ENCODE measurements around the gene EFHC2. TPM values are rescaled to one million over a fixed set of nuclear protein-coding genes. Genes with fewer than 3 reads are reported as not detected.

EFHC2 gene
- total RNA-seq, 1 experiment from 2014 or later, result 1.1 TPM

- no peaks in the 10 kb centered on the region; a peak in 3 of 7 replicates for H3K36me3 Mint-ChIP-seq (ENCODE audit: insufficient read depth in 1 of 3, low read depth in 3 of 3)
- Histone ChIP-seq H3K56ac (ENCODE audit: insufficient read length, low read depth, low read length) (no peak overlapping the region), H3K4me2 (ENCODE audit: insufficient read depth, insufficient read length, low read length) (no peak overlapping the region), H3K79me2 (ENCODE audit: insufficient read depth, low read length) (no peaks in the 10 kb centered on the region), H4K91ac (ENCODE audit: insufficient read length, low read depth, low read length) (no peak overlapping the region), H3T11ph (ENCODE audit: low read length) (no peak overlapping the region), H2BK12ac (ENCODE audit: insufficient read length, low read depth, low read length) (no peak overlapping the region), H3K14ac (ENCODE audit: insufficient read depth, low read length) (no peak overlapping the region), H2AFZ (ENCODE audit: low read length) (no peak overlapping the region), H3K18ac (ENCODE audit: insufficient read length, low read depth, low read length) (no peak overlapping the region), H3K23me2 (ENCODE audit: insufficient read length, low read depth, low read length, poor library complexity, severe bottlenecking) (no peaks in the 10 kb centered on the region), H3K4ac (ENCODE audit: low read depth, low read length) (no peak overlapping the region), H3K27ac (ENCODE audit: insufficient read length, low read depth, low read length) (no peak overlapping the region), H3K4me1 (ENCODE audit: insufficient read depth, low read length) (no peaks in the 10 kb centered on the region), H2BK15ac (ENCODE audit: low read depth, low read length) (no peak overlapping the region), H3K27me3 (ENCODE audit: insufficient read depth, low read length) (no peaks in the 10 kb centered on the region), H4K20me1 (ENCODE audit: control insufficient read depth, insufficient read depth, insufficient read length) (no peaks in the 10 kb centered on the region), H2BK5ac (ENCODE audit: insufficient read length, low read length) (no peak overlapping the region), H4K8ac (replicated peaks; ENCODE audit: insufficient read length, low read depth, low read length) (no peak overlapping the region), H3K9ac (ENCODE audit: extremely low read depth, insufficient read length, low read length) (no peak overlapping the region), H2BK20ac (ENCODE audit: low read depth, low read length, poor library complexity, severe bottlenecking) (no peak overlapping the region), H2AK5ac (ENCODE audit: insufficient read length, low read length) (no peak overlapping the region), H4K5ac (ENCODE audit: insufficient read length, low read depth, low read length) (no peak overlapping the region), H2BK120ac (ENCODE audit: low read depth, low read length, poor library complexity, severe bottlenecking) (no peak overlapping the region), H3K23ac (ENCODE audit: insufficient read length, low read depth, low read length) (no peak overlapping the region), H3K79me1 (ENCODE audit: insufficient read depth, low read depth, low read length, poor library complexity, severe bottlenecking) (no peaks in the 10 kb centered on the region), H3K9me3 (ENCODE audit: control insufficient read depth, low read depth, low read length) (peaks cover 53% of the 10 kb centered on the region)
- no peaks in the 10 kb centered on the region for H3K27me3 Mint-ChIP-seq (ENCODE audit: low read depth)
- peaks cover 65 to 67% of the 10 kb centered on the region in 2 experiments for H3K9me3 Mint-ChIP-seq
- no CpG with 5 or more reads among the region's 5 CpGs for WGBS (ENCODE audit: extremely low coverage, insufficient read length, low lambda C conversion rate)
- no peak overlapping the region for H3K27ac Mint-ChIP-seq
- no peak for DNase-seq
- H3K4me3 Mint-ChIP-seq, result no peak overlapping the region
- H3K4me1 Mint-ChIP-seq, result peaks cover 8 to 10% of the 10 kb centered on the region in 2 experiments
- TF ChIP-seq CTCF (conservative IDR thresholded peaks at IDR 0.05), result no peak
Measured at GRCh38 chrX:44232081-44232480, 111.4 kb downstream of the EFHC2 start.
